ENCODE data around the gene ADAP1.

ADAP1 gene

DNA sequence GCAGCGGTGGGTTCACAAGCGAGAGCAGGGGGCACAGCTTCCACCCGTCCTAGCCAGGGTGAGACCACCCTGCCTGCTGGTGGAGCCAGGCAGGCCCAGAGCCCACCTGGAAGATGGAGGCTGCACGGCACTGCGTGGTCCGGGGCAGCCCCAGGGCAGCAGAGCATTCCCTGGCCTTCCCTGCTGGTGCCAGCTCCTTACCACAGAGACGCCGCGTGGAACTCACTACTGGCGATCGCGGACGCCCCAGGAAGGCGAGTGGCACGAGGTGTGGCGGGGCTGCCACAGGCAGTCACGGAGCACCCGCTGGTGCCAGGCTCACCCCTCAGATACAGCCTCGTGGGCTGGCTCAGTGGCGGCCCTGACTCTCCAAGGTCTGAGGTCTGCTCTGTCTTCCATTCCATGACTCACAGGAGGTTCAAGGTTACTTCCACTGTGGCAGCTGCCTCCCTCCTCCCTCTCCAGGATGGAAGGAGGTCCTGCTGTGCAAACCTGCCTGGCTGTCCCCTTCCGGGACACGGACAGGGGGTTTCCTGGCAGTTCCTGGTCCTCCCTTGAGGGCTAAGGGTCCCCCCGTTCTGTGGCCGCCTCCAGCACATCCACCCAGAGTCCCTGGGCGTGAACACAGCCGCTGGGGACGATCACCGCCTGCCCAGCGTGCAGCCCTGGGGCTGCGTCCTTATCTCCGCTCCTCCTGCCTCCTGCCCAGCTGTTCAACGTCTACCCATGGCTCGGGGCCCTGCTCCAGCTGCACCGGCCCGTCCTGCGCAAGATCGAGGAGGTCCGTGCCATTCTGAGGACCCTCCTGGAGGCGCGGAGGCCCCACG lies 31.6 kb upstream of the ADAP1 start:
- Histone ChIP-seq H3K27me3 (ENCODE audit: control insufficient read depth, insufficient read depth, low read length) (no peaks in the 10 kb centered on the region), H3K9me3 (ENCODE audit: control insufficient read depth, insufficient read depth, low read length) (no peaks in the 10 kb centered on the region), H3K4me3 (ENCODE audit: low read depth, low read length) (no peak overlapping the region), H3K36me3 (ENCODE audit: control insufficient read depth, insufficient read depth, low read length) (no peaks in the 10 kb centered on the region), H3K9ac (ENCODE audit: low read depth, low read length) (no peak overlapping the region), H3K4me1 (ENCODE audit: control insufficient read depth, insufficient read depth, low read length) (no peaks in the 10 kb centered on the region)

DNA sequence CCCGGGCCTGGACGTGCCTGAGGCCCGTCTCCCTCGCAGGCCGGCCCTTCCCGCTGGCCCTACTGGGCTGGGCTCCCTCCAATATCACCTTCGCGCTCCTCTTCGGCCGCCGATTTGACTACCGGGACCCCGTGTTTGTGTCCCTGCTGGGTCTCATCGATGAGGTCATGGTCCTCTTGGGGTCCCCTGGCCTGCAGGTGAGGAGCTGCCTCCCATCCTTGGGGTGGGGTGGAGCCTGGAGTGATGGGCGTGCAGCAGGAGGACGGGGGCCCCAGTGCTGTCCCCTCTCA lies 30.6 kb upstream of the ADAP1 start:
- Histone ChIP-seq H3K9ac (ENCODE audit: low read depth, low read length) (no peak overlapping the region), H3K36me3 (ENCODE audit: control insufficient read depth, insufficient read depth, low read length) (no peaks in the 10 kb centered on the region), H3K27me3 (ENCODE audit: control insufficient read depth, insufficient read depth, low read length) (no peaks in the 10 kb centered on the region), H3K9me3 (ENCODE audit: control insufficient read depth, insufficient read depth, low read length) (no peaks in the 10 kb centered on the region), H3K4me1 (ENCODE audit: control insufficient read depth, insufficient read depth, low read length) (no peaks in the 10 kb centered on the region), H3K4me3 (ENCODE audit: low read depth, low read length) (no peak overlapping the region)

DNA sequence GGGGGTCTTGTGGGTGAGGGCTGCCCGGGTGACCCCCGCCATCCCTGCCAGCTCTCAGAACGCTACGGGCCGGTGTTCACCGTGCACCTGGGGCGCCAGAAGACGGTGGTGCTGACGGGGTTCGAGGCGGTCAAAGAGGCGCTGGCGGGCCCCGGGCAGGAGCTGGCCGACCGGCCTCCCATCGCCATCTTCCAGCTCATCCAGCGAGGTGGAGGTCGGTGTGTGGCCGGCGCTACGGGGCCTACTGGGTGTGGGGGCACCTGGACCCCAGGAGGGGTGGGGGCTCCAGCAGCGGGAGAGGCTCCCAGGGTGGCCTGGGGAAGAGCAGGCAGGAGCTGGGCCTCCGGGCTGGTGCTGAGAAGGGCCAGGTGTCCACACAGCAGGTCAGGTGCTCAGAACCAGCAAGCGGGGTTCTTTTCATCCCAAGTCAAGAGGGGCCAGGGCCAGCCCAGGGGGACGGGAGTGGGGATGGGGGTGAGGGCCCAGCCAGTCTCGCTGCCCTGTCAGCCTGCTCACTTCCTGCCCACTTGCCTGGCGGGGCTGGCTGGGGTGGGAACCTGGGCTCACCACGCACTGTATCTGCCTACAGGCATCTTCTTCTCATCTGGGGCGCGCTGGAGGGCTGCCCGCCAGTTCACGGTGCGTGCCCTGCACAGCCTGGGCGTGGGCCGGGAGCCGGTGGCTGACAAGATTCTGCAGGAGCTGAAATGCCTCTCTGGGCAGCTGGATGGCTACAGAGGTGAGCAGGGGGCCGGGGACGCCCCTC lies 30.1 kb upstream of the ADAP1 start:
- no peak overlapping the region for H3K4me3 ChIP-seq (ENCODE audit: low read depth, low read length)
- H3K36me3 ChIP-seq (ENCODE audit: control insufficient read depth, insufficient read depth, low read length), result no peaks in the 10 kb centered on the region
- no peaks in the 10 kb centered on the region for H3K27me3 ChIP-seq (ENCODE audit: control insufficient read depth, insufficient read depth, low read length)
- no peaks in the 10 kb centered on the region for H3K9me3 ChIP-seq (ENCODE audit: control insufficient read depth, insufficient read depth, low read length)
- H3K4me1 ChIP-seq (ENCODE audit: control insufficient read depth, insufficient read depth, low read length), result no peaks in the 10 kb centered on the region
- no peak overlapping the region for H3K9ac ChIP-seq (ENCODE audit: low read depth, low read length)

DNA sequence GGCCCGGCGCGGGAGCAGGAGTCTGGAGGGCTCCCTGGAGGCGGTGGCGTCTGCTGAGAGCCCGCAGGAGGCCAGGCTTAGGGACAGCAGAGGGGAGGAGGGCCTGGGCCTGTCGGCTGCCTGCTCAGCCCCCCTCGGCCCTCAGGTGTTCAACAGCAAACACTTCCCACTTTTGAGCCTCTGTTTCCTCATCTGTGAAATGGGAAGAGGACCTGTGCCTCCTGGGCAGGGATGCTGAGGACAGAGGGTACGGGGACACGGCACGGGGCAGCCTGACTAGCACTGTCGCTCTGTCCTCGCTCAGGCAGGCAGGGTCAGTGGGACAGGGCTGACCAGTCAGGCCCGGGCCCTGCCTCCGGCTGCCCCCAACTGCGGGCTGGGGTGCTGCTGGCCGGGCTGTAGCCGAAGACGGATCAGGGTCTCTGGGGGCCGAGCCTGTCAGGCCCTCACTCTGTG lies 29.2 kb upstream of the ADAP1 start:
- Histone ChIP-seq H3K36me3 (ENCODE audit: control insufficient read depth, insufficient read depth, low read length) (no peaks in the 10 kb centered on the region), H3K9me3 (ENCODE audit: control insufficient read depth, insufficient read depth, low read length) (no peaks in the 10 kb centered on the region), H3K9ac (ENCODE audit: low read depth, low read length) (no peak overlapping the region), H3K27me3 (ENCODE audit: control insufficient read depth, insufficient read depth, low read length) (no peaks in the 10 kb centered on the region), H3K4me1 (ENCODE audit: control insufficient read depth, insufficient read depth, low read length) (no peaks in the 10 kb centered on the region), H3K4me3 (ENCODE audit: low read depth, low read length) (no peak overlapping the region)

DNA sequence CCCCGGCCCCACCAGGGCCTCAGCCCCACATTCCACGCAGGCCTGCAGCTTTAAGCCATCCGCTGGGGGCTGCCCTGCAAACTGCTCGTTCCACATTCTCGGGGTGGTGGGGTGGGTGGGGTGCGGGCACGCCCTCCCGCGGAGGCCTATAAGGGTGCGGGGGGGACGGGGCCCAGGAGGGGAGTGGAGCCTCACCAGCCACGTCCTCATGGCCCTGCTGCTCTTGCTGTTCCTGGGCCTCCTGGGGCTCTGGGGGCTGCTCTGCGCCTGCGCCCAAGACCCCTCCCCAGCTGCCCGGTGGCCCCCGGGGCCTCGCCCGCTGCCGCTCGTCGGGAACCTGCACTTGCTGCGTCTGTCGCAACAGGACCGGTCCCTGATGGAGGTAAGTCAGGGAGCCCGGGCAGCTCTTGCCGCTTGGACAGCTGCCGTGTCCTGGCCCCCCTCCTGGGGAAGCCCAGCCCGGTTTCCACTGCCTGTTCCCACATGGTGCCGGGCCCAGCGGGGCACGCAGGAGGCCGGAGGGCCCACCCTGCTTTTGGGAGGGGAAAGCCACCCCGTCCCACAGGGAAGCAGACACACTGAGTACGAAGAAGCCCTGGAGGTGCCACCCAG lies 28.6 kb upstream of the ADAP1 start, which contains the start of gene CYP2W1:
Gene CYP2W1 (plus strand): TSS at position 178 of the 612 bp plus-strand sequence. CDS start 31 bp downstream, at position 209.
- Histone ChIP-seq H3K4me1 (ENCODE audit: control insufficient read depth, insufficient read depth, low read length) (no peaks in the 10 kb centered on the region), H3K9ac (ENCODE audit: low read depth, low read length) (no peak within 1 kb of the TSS), H3K27me3 (ENCODE audit: control insufficient read depth, insufficient read depth, low read length) (no peaks in the 10 kb centered on the region), H3K4me3 (ENCODE audit: low read depth, low read length) (no peak within 1 kb of the TSS), H3K9me3 (ENCODE audit: control insufficient read depth, insufficient read depth, low read length) (no peaks in the 10 kb centered on the region), H3K36me3 (ENCODE audit: control insufficient read depth, insufficient read depth, low read length) (no peaks in the 10 kb centered on the region)

DNA sequence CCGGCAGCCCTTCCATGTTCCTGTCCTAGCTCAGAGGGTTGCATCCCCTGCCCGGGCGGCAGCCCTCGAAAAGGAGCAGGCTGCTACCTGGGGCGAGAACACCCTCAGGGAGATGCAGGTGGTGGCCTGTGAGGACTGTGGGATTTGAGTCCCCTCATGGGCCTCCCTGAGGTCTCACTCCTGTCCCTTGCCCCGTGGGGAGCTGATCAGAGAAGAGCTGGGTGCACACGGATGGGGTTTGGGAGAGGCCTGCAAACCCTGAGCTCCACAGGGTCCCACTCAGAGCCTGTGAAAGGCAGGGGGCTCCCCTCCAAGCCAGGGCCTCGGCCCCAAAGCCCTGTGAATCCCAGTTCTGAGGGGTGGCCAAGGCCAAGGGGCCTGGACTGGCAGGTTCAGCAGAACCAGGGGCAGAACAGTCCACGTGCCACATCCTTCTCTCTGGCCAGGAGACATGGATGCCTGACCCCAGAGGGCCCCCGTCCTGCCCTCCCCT lies 28.1 kb upstream of the ADAP1 start:
- Histone ChIP-seq H3K36me3 (ENCODE audit: control insufficient read depth, insufficient read depth, low read length) (no peaks in the 10 kb centered on the region), H3K9me3 (ENCODE audit: control insufficient read depth, insufficient read depth, low read length) (no peaks in the 10 kb centered on the region), H3K27me3 (ENCODE audit: control insufficient read depth, insufficient read depth, low read length) (no peaks in the 10 kb centered on the region), H3K9ac (ENCODE audit: low read depth, low read length) (no peak overlapping the region), H3K4me3 (ENCODE audit: low read depth, low read length) (no peak overlapping the region), H3K4me1 (ENCODE audit: control insufficient read depth, insufficient read depth, low read length) (no peaks in the 10 kb centered on the region)

DNA sequence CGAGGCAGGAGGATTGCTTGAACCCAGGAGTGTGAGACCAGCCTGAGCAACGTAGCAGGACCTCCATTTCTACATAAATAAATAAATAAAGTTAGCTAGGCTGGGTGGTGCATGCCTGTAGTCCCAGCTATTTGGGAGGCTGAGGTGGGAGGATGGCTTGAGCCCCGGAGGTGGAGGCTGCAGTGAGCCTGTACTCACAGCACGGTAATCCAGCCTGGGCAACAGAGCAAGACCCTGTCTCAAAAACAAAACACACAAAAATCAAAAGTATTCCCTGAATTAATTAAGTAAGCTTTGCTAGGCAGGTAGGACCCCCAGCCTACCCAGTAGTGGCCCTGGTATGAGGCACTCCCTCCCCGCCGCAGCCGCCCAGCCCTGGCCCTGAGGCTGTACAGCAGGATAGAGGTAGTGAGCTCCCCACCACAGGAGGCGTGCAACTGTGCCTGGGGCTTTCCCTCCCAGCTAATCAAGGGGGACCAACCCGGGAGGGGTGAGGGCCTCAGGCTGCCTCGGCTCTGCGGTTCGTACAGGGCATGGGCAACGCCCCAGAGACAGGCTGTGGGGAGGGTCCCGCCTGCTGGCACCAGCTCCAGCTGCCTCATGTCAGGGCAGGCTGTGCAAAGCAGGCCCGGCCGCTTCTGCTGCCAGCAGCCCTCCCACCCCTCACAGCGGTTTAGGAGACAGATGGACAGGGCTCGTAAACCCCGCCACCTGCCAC lies 27.5 kb upstream of the ADAP1 start:
- H3K4me1 ChIP-seq (ENCODE audit: control insufficient read depth, insufficient read depth, low read length), result no peaks in the 10 kb centered on the region
- no peaks in the 10 kb centered on the region for H3K36me3 ChIP-seq (ENCODE audit: control insufficient read depth, insufficient read depth, low read length)
- no peak overlapping the region for H3K9ac ChIP-seq (ENCODE audit: low read depth, low read length)
- no peaks in the 10 kb centered on the region for H3K27me3 ChIP-seq (ENCODE audit: control insufficient read depth, insufficient read depth, low read length)
- no peaks in the 10 kb centered on the region for H3K9me3 ChIP-seq (ENCODE audit: control insufficient read depth, insufficient read depth, low read length)
- H3K4me3 ChIP-seq (ENCODE audit: low read depth, low read length), result no peak overlapping the region

DNA sequence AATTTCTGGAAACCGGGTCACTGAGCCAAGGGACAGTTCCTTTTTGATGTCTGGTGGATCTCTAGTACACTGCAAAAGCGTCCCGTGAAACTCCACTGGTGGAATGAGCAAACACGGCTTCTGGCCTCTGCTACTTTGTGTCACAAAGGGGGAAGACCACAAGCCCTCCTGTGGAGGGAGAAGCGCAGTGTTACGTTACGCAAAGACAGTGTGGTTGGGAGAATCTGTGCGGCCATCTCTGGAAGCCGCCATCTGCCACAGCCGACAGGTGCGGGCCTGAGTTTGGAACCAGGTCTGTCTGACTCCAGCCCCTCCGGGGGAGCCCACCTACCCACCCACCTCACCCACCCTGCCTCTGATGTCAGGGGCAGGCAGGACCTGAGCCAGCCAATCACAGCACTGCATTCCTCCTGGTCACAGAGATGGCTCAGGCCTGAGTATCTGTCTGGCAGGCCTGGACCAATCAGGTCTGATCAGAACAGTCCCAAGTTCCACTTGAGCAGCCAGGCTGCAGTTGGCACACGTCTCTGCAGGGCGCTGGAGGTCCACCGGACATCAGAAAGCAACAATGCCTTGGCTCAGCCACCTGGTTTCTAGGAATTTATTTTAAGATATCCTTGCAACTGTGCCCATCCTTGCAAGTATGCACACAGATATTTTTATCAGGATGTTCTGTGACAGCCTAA lies 25.5 kb upstream of the ADAP1 start:
- Histone ChIP-seq H3K36me3 (ENCODE audit: control insufficient read depth, insufficient read depth, low read length) (no peaks in the 10 kb centered on the region), H3K4me3 (ENCODE audit: low read depth, low read length) (no peak overlapping the region), H3K4me1 (ENCODE audit: control insufficient read depth, insufficient read depth, low read length) (no peaks in the 10 kb centered on the region), H3K9ac (ENCODE audit: low read depth, low read length) (no peak overlapping the region), H3K27me3 (ENCODE audit: control insufficient read depth, insufficient read depth, low read length) (no peaks in the 10 kb centered on the region), H3K9me3 (ENCODE audit: control insufficient read depth, insufficient read depth, low read length) (no peaks in the 10 kb centered on the region)

DNA sequence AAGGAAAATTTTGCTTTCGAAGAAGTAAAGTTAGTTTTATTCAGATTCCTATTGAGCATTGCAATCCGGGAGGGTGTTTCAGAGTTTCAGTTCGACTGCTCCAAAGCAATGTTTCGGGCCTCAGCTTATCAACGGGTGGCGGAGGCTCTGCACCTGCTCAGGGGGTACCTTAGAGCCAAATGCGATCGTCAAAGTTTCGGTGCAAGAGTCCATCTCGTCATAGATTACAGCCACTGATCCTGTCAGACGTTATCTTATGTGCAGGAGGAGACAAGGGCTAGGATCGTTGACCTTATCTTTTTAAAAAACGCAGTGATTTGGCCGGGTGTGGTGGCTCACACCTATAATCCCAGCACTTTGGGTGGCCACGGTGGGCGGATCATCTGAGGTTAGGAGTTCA lies 24.7 kb upstream of the ADAP1 start:
- H3K4me1 ChIP-seq (ENCODE audit: control insufficient read depth, insufficient read depth, low read length), result no peaks in the 10 kb centered on the region
- no peak overlapping the region for H3K9ac ChIP-seq (ENCODE audit: low read depth, low read length)
- no peaks in the 10 kb centered on the region for H3K27me3 ChIP-seq (ENCODE audit: control insufficient read depth, insufficient read depth, low read length)
- H3K4me3 ChIP-seq (ENCODE audit: low read depth, low read length), result no peak overlapping the region
- H3K36me3 ChIP-seq (ENCODE audit: control insufficient read depth, insufficient read depth, low read length), result no peaks in the 10 kb centered on the region
- no peaks in the 10 kb centered on the region for H3K9me3 ChIP-seq (ENCODE audit: control insufficient read depth, insufficient read depth, low read length)

DNA sequence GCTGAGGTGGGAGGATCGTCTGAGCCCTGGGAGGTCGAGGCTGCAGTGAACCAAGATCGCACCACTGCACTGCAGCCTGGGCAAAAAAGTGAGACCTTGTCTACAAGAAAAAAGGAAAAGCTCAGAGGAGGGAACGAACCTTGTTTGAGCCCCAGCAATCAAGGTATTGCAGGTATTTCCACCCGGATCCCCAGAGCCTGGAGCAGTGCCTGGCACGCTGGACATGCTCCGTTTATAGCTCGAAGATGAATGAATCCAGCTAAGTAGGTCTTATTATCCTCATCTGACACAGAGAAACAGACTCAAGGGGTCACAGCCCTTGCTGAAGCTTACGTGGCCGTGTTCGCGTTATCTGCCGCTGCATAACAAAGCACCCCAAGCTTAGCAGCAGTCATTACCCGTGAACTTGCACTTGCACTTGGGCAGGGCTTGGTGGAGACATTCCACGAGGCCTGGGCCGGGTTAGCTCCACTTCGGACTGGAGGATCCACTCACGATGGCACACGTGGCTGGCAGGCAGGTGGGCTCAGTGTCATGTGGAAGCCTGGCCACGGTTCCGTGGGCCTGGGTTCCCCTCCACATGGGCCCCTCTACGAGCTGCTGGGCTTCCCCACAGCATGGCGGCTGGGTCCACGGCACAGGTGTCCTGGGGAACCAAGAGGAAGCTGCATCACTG lies 24.1 kb upstream of the ADAP1 start:
- H3K27me3 ChIP-seq (ENCODE audit: control insufficient read depth, insufficient read depth, low read length), result no peaks in the 10 kb centered on the region
- H3K4me1 ChIP-seq (ENCODE audit: control insufficient read depth, insufficient read depth, low read length), result no peaks in the 10 kb centered on the region
- no peak overlapping the region for H3K4me3 ChIP-seq (ENCODE audit: low read depth, low read length)
- no peaks in the 10 kb centered on the region for H3K9me3 ChIP-seq (ENCODE audit: control insufficient read depth, insufficient read depth, low read length)
- H3K9ac ChIP-seq (ENCODE audit: low read depth, low read length), result no peak overlapping the region
- H3K36me3 ChIP-seq (ENCODE audit: control insufficient read depth, insufficient read depth, low read length), result no peaks in the 10 kb centered on the region

DNA sequence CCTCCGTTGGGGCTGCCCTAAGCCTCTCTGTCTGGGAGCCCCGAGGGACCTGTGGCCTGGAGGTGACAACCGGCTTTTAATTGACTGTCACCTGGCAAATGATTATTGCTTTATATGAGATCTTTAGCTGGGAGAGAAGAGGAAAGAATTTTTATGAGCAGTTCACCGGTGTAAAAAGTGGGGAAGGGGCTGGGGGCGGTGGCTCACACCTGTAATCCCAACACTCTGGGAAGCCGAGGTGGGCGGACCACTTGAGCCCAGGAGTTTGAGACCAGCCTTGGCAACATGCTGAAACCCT lies 23.5 kb upstream of the ADAP1 start:
- H3K36me3 ChIP-seq (ENCODE audit: control insufficient read depth, insufficient read depth, low read length), result peaks cover 2% of the 10 kb centered on the region
- H3K9ac ChIP-seq (ENCODE audit: low read depth, low read length), result no peak overlapping the region
- H3K9me3 ChIP-seq (ENCODE audit: control insufficient read depth, insufficient read depth, low read length), result no peaks in the 10 kb centered on the region
- H3K4me1 ChIP-seq (ENCODE audit: control insufficient read depth, insufficient read depth, low read length), result no peaks in the 10 kb centered on the region
- no peaks in the 10 kb centered on the region for H3K27me3 ChIP-seq (ENCODE audit: control insufficient read depth, insufficient read depth, low read length)
- H3K4me3 ChIP-seq (ENCODE audit: low read depth, low read length), result no peak overlapping the region
